NOMO-1 treated with DMSO at 0.1 percent for 48 hours (cell line): ENCODE measurements around the gene TMEM120B.
"Not testable (repeated sequence)": the region's sequence is repeated elsewhere in the genome, so short reads cannot be mapped to it uniquely, and the experiment has no call there.

Experiments used
- DNase-seq: peaks from one replicate; lab custom pipeline; 2025; ENCODE audit not compliant: unreplicated experiment; lab: John Stamatoyannopoulos, UW

Gene TMEM120B

GRCh38 chr12:121712461-121713256 is at the start of gene TMEM120B:
Gene TMEM120B, plus strand, starts transcription at chr12:121712752. Its CDS starts 144 bp downstream, at chr12:121712896.
- peak; percentile 52 for DNase-seq

GRCh38 chr12:121663610-121663929 is 49.0 kb upstream of the TMEM120B start:
- DNase-seq = no peak

GRCh38 chr12:121666829-121667228 is 45.7 kb upstream of the TMEM120B start:
- DNase-seq = not testable (repeated sequence)

GRCh38 chr12:121668750-121669520 is 43.6 kb upstream of the TMEM120B start:
- peak; percentile 8 for DNase-seq

GRCh38 chr12:121669521-121669900 is 43.0 kb upstream of the TMEM120B start, which contains the start of gene MORN3:
Gene MORN3, minus strand, starts transcription at chr12:121669654. Its CDS starts 171 bp downstream, at chr12:121669483.
- no peak for DNase-seq

- no peak for DNase-seq
Measured at GRCh38 chr12:121673013-121673511, 39.5 kb upstream of the TMEM120B start.

DNA sequence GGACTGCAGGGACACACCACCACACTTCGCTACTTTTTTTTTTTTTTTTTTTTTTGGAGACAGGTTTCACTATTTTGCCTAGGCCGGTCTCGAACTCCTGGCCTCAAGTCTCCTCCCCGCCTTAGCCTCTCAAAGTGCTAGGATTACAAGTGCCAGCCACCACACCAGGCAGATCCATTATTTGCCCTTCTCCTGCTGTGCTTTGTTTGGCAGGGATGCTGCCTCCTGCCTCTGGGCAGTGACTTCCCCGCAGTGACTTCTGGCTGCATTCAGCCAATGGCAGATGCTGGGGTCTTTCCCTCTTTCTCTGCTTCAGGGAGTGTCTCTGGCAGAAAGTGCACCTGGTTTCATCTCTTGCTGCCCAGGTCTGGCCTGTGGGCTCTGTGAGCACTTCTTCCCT is 36.4 kb upstream of the TMEM120B start:
- DNase-seq = no peak

- DNase-seq = no peak
Measured at GRCh38 chr12:121678305-121678704, 34.2 kb upstream of the TMEM120B start.

DNA sequence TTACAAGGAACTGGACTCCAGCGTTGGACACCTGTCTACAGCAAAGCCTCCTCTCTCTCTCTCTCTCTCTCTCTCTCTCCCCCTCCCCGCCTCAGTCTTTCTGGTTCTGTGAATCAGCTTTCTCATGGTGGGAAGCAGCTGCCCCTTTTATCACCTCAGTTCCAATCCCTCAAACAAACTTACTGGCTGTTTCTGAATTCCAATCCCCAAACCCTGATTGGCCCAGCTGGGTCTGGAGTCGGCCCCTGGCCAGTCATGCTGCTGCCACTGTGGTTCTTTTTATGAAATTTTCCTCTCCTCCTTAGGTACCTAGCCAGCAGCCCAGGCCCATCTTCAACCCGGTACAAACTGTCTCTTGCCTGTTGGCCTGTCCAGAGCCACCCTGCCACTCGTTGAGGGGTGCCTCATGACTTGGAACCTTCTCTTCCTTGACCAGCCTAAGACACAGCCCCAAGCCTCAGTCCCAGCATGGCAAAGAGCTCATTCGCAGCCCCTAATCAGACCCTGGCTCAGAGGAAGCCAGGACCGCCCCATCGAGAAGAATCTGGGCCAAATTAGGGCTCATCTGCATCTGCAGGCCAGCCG is 33.7 kb upstream of the TMEM120B start:
- DNase-seq = no peak

DNA sequence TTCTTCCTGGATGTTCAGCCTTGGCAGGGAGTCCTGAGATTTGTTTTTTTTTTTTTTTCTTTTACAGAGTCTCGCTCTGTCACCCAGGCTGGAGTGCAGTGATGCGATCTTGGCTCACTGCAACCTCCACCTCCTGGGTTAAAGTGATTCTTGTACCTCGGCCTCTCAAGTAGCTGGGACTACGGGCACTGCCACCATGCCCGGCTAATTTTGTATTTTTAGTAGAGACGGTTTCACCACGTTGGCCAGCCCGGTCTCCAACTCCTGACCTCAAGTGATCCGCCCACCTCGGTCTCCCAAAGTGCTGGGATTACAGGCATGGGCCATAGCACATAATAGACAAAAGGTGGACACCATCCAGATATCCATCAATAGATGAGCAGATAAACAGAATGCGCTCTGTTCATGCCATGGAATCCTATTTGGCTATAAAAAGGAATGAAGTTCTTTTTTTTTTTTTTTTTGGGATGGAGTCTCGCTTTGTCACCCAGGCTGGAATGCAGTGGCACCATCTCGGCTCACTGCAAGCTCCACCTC is 32.8 kb upstream of the TMEM120B start:
- DNase-seq = not testable (repeated sequence)

DNA sequence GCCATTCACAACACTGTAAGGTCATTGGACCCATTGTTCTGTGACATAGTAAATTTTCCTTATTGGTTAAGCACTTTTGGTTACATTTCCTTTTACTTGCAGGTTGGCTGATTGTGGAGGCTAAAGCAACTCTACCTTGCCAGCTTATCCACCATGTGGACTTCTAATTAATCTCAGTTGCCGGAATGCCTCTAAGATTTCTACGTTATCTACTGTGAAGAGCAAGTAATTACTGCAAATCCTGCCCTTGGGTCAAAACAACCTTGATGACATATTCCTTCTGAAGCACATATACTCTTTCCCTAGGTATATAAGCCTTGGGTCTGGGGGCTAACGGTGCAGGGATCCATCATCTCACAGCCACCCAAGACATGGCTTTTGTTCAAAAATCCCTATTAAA is 23.6 kb upstream of the TMEM120B start:
- DNase-seq = no peak

- no peak for DNase-seq
Measured at GRCh38 chr12:121689430-121689829, 23.1 kb upstream of the TMEM120B start.

- DNase-seq = not testable (repeated sequence)
Measured at GRCh38 chr12:121692744-121693143, 19.8 kb upstream of the TMEM120B start.

DNA sequence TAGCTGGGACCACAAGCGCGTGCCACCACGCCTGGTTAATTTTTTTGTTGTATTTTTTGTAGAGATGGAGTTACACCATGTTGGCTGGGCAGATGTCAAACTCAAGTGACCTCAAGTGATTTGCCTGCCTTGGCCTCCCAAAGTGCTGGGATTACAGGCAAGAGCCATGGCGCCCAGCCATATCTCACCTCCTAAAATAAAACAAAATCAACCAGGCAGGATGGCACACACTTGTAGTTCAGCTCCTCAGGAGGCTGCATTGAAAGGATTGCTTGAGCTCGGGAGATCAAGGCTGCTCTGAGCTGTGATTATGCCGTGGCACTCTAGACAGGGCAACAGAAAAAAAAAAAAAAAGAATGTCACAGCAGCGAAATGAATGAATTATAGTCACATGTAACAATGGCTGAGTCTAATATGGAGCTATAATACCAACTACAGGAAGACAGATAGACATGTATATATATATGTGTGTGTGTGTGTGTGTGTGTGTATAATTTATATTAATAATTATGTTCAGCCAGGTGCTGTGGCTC is 19.3 kb upstream of the TMEM120B start:
- no peak for DNase-seq

- DNase-seq = peak; percentile 20
Measured at GRCh38 chr12:121697093-121697698, 15.4 kb upstream of the TMEM120B start.

DNA sequence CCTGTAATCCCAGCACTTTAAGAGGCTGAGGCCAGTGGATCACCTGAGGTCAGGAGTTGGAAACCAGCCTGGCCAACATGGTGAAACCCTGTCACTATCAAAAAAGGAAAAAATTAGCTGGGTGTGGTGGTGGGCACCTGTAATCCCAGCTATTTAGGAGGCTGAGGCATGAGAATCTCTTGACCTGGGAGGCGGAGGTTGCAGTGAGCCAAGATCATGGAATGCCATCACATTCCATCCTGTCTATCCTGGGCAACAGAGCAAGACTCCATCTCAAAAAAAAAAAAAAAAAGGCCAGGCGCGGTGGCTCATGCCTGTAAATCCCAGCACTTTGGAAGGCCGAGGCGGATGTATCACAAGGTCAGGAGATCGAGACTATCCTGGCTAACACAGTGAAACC is 14.7 kb upstream of the TMEM120B start:
- DNase-seq = not testable (repeated sequence)

DNA sequence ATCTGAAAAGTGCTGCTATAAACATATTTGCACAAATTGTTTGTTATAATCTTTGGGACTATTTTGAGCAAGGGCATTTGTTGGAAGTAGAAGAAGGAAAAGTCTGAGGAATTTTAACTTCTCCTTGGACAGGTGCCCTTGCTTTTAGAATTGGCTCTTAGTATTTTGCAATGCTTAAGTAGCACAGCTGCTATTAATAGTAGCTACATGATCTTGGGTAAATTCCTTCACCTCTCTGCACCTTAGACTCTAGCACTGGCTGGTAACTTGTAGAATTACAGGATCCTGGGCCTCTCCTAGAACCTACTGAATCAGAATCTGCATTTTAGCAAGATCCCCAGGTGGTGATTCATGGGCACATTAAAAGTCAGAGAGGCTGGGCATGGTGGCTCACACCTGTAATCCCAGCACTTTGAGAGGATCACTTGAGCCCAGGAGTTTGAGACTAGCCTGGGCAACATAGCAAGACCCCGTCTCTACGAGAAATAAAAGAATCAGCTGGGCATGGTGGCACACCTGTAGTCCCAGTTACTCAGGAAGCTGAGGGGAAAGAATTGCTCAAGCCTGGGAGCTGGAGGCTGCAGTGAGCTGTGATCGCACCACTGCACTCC is 10.8 kb upstream of the TMEM120B start:
- DNase-seq = no peak

DNA sequence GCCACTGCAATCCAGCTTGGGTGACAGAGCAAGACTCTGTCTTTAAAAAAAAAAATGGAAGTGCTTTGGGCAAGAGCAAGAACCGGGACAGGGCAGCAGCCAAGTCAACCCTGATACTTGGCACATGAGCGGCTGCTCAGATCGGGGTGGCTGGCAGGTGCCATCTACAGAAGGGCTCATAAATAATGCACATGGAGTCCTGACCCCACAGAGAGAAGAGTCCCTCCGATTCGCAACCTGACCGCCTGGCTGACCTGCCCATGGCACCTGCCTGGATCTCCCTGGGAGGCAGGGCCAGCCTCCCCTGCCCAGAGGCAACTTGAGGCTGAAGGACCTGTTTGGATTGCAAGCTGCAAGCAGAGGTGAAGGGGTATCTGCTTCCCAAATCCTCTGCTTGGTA is 9.6 kb upstream of the TMEM120B start:
- DNase-seq = no peak

DNA sequence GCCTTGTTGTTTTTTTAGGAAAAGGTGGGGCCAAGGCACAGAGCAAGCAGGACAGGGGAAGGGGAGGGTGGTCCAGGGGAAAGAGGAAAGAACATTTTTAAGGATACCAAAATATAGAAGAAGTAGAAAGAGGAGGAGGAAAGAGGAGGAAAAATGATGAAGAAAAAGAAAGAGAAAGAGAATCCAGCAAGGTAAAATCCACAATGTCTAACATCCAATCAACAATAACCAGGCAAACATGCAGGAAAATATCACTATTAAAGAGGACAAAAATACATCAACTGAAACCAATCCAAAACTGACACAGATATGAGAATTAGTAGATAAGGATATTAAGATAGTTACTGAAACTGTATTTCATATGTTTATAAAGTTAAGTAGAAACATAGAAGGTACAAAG is 7.0 kb upstream of the TMEM120B start:
- DNase-seq = no peak

DNA sequence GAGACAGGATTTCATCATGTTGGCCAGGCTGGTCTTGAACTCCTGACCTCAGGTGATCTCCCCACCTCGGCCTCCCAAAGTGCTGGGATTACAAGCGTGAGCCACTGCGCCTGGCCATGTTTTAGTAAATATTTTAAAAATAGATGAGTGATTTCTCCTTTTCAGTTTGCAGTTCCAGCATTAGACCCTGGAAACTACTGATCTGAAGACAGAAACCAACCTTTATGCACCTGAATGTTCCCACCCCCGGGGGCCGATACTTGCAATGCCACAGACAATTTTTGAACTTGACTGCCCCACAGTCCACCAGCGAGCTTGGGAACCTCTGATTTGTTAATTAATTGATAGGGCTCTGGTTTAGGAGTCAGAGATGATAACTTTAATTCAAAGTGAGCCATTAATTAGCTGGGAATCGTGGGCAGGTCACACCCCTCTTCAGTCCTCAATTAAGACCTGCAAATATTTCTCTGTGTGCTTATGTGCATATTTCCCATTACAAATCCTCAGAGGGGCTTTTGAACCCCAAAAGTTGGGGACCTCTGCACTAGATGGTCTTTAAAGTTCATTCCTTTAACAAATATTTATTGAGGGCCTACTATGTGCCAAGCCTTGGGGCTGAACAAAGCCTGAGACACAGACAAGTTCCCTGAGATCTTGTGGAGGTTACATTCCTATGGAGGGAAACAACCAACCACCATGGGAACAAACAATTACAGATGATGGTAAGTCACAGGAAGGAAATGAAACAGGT is 4.1 kb upstream of the TMEM120B start:
- no peak for DNase-seq
